ENCODE data around the gene MPEG1. TPM values are rescaled to one million over a fixed set of nuclear protein-coding genes. Genes with fewer than 3 reads are reported as not detected.

Gene MPEG1
- total RNA-seq, 1 experiment from 2014 or later = 0.08 TPM

GRCh38 chr11:59201353-59201752, 11.4 kb downstream of the MPEG1 start:
- Histone ChIP-seq H3K9me3 (ENCODE audit: control insufficient read depth, insufficient read depth, low read depth, low read length) (no peaks in the 10 kb centered on the region), H3K4me1 (ENCODE audit: control insufficient read depth, insufficient read depth, low read length) (no peaks in the 10 kb centered on the region), H3K27me3 (ENCODE audit: control insufficient read depth, insufficient read depth, low read length) (no peaks in the 10 kb centered on the region), H3K36me3 (ENCODE audit: control insufficient read depth, insufficient read depth, low read length) (no peaks in the 10 kb centered on the region), H3K27ac (ENCODE audit: low read length) (no peak overlapping the region), H3K4me3 (ENCODE audit: low read depth in 2 of 2, low read length in 2 of 2) (no peak overlapping the region)
- intact Hi-C loops (cut with micrococcal nuclease; ENCODE audit: unreplicated experiment) = no loop called here
- CTCF ChIA-PET = no interaction called here
- POLR2A ChIA-PET = no interaction called here
- TF ChIP-seq CTCF (IDR thresholded peaks at IDR 0.05) = peak; percentile 31
- no peak for TF ChIP-seq POLR2AphosphoS5 (IDR thresholded peaks at IDR 0.05; ENCODE audit: low read depth, low read length)
- no peak for TF ChIP-seq SIN3A (IDR thresholded peaks at IDR 0.05; ENCODE audit: borderline replicate concordance, insufficient read depth, low read depth, low read length)
- no TSS peak for BruUV-seq (replicated peaks)
- DNase-seq (ENCODE audit: low read depth, low spot score) = no peak
- in situ Hi-C loops (cut with HindIII; ENCODE audit: low pct_unique_long_range_greater_than_20kb, low sequenced_read_pairs) = no loop called here
- no peak for ATAC-seq

- intact Hi-C loops (cut with micrococcal nuclease; ENCODE audit: unreplicated experiment) = no loop called here
- no peaks in the 10 kb centered on the region for H3K36me3 ChIP-seq (ENCODE audit: control insufficient read depth, insufficient read depth, low read length)
Measured at GRCh38 chr11:59200423-59200746, 12.3 kb downstream of the MPEG1 start.

More at GRCh38 chr11:59200423-59200746, 12.3 kb downstream of the MPEG1 start:
- no peaks in the 10 kb centered on the region for H3K4me1 ChIP-seq (ENCODE audit: control insufficient read depth, insufficient read depth, low read length)
- ATAC-seq (no peak), DNase-seq (ENCODE audit: low read depth, low spot score) (no peak)
- POLR2A ChIA-PET = no interaction called here
- no peak overlapping the region for H3K4me3 ChIP-seq (ENCODE audit: low read depth in 2 of 2, low read length in 2 of 2)
- in situ Hi-C loops (cut with HindIII; ENCODE audit: low pct_unique_long_range_greater_than_20kb, low sequenced_read_pairs) = no loop called here
- TF ChIP-seq POLR2AphosphoS5 (IDR thresholded peaks at IDR 0.05; ENCODE audit: low read depth, low read length) (no peak), CTCF (IDR thresholded peaks at IDR 0.05) (no peak), TCF7L2 (IDR thresholded peaks at IDR 0.05; ENCODE audit: low read depth, low read length) (no peak), REST (IDR thresholded peaks at IDR 0.05; ENCODE audit: insufficient read depth in 1 of 2, low read depth in 2 of 2, low read length in 1 of 2) (no peak), SIN3A (IDR thresholded peaks at IDR 0.05; ENCODE audit: borderline replicate concordance, insufficient read depth, low read depth, low read length) (no peak)
- BruUV-seq (replicated peaks) = no TSS peak
- peaks cover 2% of the 10 kb centered on the region; the same call in 1 of the 2 replicates for H3K27me3 ChIP-seq (ENCODE audit: control insufficient read depth, insufficient read depth, low read length)
- CTCF ChIA-PET = no interaction called here
- H3K9me3 ChIP-seq (ENCODE audit: control insufficient read depth, insufficient read depth, low read depth, low read length) = no peaks in the 10 kb centered on the region
- H3K27ac ChIP-seq (ENCODE audit: low read length) = no peak overlapping the region

Data from Panc1 (cell line).